Measurements from ENCODE around the gene ARID1A.

Gene ARID1A

DNA sequence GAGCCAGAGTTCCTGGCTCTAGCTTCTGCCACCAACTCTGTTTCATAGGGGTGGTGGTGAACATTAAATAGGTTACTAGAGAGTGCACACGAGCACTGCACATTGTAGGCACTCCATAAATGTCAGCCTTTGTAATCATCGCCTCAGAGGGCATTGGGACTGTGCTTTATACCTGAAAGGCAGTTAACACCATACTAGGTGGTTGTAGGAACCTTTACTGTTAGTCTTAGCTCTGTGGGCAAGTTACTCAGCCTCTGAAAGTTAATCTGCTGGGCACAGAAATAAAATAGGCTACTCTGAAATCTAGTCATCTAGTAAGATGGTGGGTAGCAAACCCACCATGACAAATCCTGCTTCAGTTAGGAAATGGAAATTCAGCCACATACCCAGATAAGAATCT is 37.6 kb downstream of the ARID1A start:
- Mint-ChIP-seq H3K36me3 (peaks cover 26% of the 10 kb centered on the region), H3K4me3 (peak overlapping the region; percentile 36), H3K4me1 (peaks cover 70% of the 10 kb centered on the region), H3K27me3 (no peaks in the 10 kb centered on the region), H3K27ac (peak overlapping the region; percentile 81), H3K9me3 (no peaks in the 10 kb centered on the region)

DNA sequence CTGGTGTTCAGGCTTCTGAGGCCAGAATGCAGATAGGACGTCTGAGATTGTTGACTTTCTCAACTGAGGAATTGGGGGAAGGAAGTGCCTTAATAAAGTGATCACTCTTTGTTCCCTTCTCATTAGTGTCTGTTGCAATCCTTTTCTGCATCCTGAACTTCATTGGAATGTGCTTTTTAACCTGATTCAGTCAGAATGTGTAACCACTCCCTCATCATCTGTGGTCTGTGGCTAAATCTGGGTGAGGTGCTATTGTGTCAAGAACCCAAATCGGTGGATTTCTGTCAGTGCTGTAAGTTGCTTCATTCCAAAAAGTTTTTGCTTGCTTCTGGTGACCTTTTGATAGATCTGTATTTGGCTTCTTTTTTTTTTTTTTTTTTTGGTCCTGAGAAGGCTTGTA is 38.2 kb downstream of the ARID1A start:
- H3K9me3 Mint-ChIP-seq, result no peaks in the 10 kb centered on the region
- H3K27me3 Mint-ChIP-seq, result no peaks in the 10 kb centered on the region
- peak overlapping the region; percentile 23 for H3K4me3 Mint-ChIP-seq
- H3K4me1 Mint-ChIP-seq, result peaks cover 66% of the 10 kb centered on the region
- peak overlapping the region; percentile 81 for H3K27ac Mint-ChIP-seq
- H3K36me3 Mint-ChIP-seq, result peaks cover 26% of the 10 kb centered on the region

DNA sequence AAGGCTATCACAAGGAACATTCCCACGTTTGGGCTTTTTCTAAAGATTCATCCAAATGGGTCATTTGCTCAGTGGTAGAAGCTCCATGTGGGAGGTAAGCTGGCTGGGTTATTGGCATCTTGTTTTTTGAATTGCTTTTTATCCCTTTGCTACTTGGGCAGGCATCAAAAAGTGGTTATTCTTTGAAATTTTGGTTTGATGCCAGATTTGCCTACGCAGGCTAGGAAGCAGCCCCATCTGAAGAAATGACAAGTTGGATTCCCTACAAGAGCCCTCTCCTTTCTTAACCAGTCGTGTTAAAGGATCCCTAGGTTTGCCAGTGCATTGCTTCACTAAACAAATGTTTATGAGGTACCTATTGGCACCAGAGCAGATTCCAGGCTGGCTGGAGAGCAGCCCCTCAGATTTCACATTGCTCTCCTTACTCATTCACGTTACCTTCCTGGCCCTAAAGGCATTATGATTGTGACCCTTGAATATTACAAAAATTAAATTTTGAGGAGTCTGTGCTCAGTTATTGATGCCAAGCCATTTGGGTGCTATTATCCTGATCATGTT is 38.8 kb downstream of the ARID1A start:
- no peaks in the 10 kb centered on the region for H3K27me3 Mint-ChIP-seq
- no peaks in the 10 kb centered on the region for H3K9me3 Mint-ChIP-seq
- H3K36me3 Mint-ChIP-seq, result peaks cover 26% of the 10 kb centered on the region
- H3K4me3 Mint-ChIP-seq, result no peak overlapping the region
- H3K4me1 Mint-ChIP-seq, result peaks cover 66% of the 10 kb centered on the region
- peak overlapping the region; percentile 76 for H3K27ac Mint-ChIP-seq

DNA sequence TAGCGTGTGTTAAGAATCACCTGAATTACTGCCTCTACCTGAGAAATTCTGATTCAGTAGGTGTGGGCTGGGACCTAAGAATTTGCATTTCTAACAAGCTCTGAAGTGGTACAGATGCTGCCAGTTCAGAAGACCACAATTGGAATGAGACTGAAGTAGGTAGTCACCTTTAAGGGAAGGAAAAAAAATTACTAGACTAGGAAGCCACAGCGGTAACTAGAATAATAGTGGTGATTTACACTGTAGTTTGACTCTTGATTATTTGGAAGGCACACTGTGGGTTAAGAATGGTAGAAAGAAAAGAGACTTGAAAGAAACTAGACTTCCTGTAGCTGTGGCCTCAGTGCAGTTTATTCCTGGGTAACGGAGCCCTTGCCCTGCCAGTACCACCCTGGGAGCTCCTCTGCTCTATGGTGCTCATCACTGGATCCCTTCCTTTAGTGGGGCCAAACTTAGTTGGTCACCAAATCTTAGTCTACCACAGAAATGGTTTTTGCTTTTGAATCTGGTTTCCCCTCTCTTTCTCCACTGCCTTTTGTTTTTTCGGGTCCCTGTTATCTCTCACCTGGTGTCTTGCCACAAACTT is 43.6 kb downstream of the ARID1A start:
- Mint-ChIP-seq H3K9me3 (no peaks in the 10 kb centered on the region), H3K36me3 (peaks cover 23% of the 10 kb centered on the region), H3K4me3 (peak overlapping the region; percentile 12), H3K4me1 (peaks cover 64% of the 10 kb centered on the region), H3K27me3 (no peaks in the 10 kb centered on the region), H3K27ac (peak overlapping the region; percentile 39)

DNA sequence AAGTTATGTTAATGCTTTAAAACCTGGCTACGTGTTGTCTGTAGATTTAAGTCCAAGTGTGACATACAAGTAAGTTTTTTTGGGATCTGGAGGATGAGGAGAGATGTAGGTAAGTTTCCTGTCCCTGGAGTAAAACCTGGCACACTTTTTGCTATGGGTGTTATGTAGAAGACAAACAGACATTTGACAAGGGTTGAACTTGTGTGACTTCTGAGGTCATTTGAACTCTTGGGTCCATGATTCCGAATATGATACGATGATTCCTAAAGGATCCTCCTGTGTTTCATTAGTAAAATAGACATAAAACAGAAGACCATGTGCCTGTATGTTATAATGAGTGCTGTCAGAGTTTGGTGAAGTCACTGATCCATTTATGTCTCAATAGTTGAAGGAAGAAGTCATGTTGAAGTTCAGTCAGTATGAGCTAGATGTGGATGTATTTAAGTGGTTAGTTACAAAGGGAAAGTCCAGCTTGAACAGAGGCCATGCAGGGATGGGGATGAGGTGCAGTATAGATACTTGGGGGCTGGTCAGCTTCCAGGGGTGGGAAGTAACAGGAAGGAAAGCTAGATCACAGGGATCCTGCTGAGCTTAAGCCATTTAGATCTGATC is 44.3 kb downstream of the ARID1A start:
- Mint-ChIP-seq H3K27me3 (no peaks in the 10 kb centered on the region), H3K4me3 (peak overlapping the region; percentile 12), H3K9me3 (no peaks in the 10 kb centered on the region), H3K36me3 (peaks cover 23% of the 10 kb centered on the region), H3K27ac (peak overlapping the region; percentile 39), H3K4me1 (peaks cover 66% of the 10 kb centered on the region)

DNA sequence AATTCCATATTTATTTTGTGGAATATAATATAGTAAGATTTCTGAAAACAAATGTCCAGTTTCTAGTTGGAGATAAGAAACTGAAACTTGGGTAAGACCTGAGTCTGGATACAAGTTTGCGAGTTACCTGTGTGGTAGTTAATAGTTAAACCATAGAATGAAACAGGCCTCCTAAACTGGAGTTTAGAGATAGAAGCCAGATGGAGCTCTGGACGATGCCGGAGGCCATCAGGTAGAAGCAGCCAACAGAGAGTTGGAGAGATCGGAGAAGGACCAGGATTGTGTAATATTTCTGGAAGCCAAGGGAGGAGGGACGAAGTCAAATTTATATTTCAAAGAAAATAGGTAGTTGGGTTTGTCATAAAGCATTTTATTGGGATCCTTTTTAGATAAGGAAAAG is 45.1 kb downstream of the ARID1A start:
- Mint-ChIP-seq H3K27me3 (no peaks in the 10 kb centered on the region), H3K36me3 (peaks cover 24% of the 10 kb centered on the region), H3K4me1 (peaks cover 68% of the 10 kb centered on the region), H3K9me3 (no peaks in the 10 kb centered on the region), H3K27ac (peak overlapping the region; percentile 93), H3K4me3 (peak overlapping the region; percentile 56)

DNA sequence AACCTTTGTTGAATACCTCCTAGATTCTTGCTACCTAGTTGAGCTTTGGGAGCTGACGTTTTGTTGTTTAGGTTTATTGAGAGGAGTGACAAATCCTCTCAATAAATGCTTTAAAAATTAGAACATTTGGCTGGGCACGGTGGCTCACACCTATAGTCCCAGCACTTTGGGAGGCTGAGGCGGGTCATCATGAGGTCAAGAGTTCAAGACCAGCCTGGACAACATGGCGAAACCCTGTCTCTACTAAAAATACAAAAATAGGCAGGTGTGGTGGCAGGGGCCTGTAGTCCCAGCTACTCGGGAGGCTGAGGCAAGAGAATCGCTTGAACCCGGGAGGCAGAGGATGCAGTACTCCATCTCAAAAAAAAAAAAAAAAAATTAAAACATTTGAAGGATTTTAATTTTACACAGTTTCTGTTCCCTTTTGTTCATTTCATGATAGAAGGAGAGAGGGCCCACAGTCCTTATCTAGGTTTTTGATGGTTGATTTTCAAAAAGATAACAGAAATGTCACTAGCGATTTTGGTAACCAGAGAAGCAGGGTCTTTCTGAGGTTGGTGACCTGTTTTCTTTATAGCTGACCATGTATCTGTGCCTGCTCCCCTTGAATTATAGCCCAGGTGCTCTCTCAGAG is 47.7 kb downstream of the ARID1A start:
- Mint-ChIP-seq H3K4me1 (peaks cover 90% of the 10 kb centered on the region), H3K27me3 (no peaks in the 10 kb centered on the region), H3K36me3 (peaks cover 27% of the 10 kb centered on the region), H3K4me3 (peak overlapping the region; percentile 76), H3K27ac (peak overlapping the region; percentile 99), H3K9me3 (no peaks in the 10 kb centered on the region)

DNA sequence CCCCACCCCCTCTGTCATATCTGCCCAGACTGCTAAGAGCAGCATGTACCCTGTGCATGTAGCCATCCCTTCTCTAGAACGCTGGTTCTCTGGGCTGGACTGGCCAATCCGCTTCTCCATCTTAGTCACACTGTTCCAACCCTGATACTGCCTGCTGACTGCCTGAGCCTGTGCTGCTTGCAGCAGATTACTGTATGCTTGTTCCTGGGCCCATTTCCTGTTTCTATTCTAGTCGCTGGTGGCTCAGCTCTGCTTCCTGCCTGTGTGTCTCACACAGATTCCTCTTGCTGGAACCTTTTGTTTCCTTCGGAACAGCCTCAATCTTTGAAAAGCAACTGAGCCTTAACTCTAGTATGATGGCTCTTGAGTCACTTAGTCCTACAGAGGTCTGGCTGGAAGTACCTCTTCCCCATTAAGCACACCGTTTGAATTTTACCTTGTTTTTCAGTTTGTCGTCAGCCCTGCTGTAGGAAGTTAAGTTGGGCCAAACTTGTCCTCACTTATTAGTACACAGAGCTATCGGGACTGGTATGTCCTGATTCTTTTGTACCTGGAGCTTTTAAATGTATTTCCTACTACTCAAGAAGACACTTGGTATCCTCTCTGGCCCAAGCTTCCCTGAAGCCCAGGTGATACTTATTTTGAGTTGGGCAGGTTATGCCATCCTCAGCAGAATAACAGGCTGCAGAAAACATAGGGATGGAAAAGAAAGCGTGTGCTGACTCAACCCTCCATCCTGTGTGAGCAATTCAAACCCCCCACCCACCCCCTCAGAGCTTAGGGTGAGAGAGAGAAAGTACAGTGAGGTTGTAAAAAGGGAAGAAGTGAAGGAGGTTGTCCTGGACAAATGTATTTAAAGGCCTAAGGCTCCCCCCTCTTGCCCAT is 48.5 kb downstream of the ARID1A start:
- Mint-ChIP-seq H3K9me3 (no peaks in the 10 kb centered on the region), H3K4me1 (peaks cover 88% of the 10 kb centered on the region), H3K27ac (peak overlapping the region; percentile 86), H3K27me3 (no peaks in the 10 kb centered on the region), H3K4me3 (peak overlapping the region; percentile 76), H3K36me3 (peaks cover 29% of the 10 kb centered on the region)

DNA sequence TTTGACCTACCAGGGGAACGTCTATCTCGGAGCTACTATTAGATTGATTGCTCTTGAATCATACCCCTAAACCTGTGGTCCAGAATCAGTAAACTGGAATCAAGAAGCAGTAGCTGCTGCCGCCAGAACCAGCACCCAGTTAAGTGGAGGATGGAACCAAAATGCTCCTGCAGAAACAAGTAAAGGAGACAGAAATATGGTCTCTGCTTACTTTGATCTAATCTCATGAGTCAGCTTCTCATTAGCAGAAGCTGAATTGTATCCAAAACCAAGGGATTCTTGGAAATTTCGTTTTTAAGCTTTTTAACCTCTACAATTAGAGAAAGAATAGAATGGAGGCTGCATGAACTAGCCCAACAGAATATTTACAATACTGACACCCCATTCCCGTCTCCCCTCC is 49.4 kb downstream of the ARID1A start:
- Mint-ChIP-seq H3K4me1 (peaks cover 88% of the 10 kb centered on the region), H3K27ac (peak overlapping the region; percentile 86), H3K27me3 (no peaks in the 10 kb centered on the region), H3K4me3 (peak overlapping the region; percentile 76), H3K9me3 (no peaks in the 10 kb centered on the region), H3K36me3 (peaks cover 31% of the 10 kb centered on the region)

DNA sequence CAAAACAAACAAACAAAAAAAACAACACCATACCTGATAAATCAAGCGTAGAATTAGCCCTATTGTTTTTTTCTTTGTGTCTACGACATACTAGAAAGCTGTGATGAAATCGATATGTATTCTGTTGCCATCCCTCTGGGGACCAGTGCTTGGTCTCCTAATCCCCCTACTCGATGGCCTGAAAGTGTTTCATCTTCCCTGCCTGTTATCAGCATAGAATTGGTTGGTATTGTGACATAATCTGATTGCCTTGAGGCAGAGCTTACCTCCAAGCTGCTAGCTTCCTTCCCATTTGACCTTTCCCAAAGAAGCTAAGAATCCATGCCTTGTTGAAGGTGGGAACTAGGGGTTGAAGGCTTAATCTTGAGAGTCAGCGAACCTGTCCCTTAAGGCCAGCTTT is 51.2 kb downstream of the ARID1A start:
- Mint-ChIP-seq H3K27ac (peak overlapping the region; percentile 0), H3K27me3 (no peaks in the 10 kb centered on the region), H3K36me3 (peaks cover 27% of the 10 kb centered on the region), H3K4me1 (peaks cover 88% of the 10 kb centered on the region), H3K9me3 (no peaks in the 10 kb centered on the region), H3K4me3 (no peak overlapping the region)

DNA sequence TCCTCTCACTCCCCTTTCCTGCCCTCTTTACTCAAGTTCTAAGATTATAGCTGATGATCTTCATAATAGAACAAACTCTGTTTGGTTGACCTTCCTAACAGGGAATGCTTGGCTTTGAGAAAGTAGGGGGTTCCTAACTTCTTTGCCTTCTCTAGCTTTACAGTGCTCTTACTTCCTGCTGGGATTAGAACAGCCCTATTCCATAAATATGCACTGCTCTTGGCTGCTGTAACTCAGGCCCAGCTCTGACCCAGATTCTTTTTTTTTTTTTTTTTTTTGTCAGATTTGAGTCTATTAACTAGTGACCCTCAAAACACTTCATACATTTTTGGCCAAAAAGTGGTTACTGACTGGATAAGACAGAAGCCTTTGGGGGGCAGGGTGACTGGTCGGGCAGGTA is 52.5 kb downstream of the ARID1A start:
- peak overlapping the region; percentile 76 for H3K27ac Mint-ChIP-seq
- peaks cover 90% of the 10 kb centered on the region for H3K4me1 Mint-ChIP-seq
- H3K9me3 Mint-ChIP-seq, result no peaks in the 10 kb centered on the region
- no peaks in the 10 kb centered on the region for H3K27me3 Mint-ChIP-seq
- peak overlapping the region; percentile 58 for H3K4me3 Mint-ChIP-seq
- peaks cover 23% of the 10 kb centered on the region for H3K36me3 Mint-ChIP-seq

DNA sequence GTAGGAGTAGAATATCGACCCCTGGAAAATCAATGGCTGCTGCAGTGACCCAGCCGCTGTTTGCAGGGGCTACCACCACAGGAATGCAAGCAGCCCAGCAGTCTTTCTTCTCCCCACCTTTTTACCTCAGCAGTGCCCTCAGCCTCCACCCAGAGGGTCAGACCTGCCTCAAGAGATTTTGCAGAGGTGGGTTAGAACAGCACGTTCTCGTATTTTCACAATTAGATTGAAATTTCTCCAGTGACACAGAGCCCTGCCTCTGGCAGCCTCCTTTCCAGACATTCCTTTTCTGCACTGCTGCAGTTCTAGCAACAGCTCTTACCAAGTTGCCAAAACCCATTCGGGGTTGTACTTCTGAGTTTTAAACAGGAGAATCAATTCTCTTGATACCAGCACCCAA is 53.6 kb downstream of the ARID1A start:
- Mint-ChIP-seq H3K27me3 (no peaks in the 10 kb centered on the region), H3K9me3 (no peaks in the 10 kb centered on the region), H3K4me1 (peaks cover 87% of the 10 kb centered on the region), H3K27ac (peak overlapping the region; percentile 59), H3K36me3 (peaks cover 22% of the 10 kb centered on the region), H3K4me3 (no peak overlapping the region)

DNA sequence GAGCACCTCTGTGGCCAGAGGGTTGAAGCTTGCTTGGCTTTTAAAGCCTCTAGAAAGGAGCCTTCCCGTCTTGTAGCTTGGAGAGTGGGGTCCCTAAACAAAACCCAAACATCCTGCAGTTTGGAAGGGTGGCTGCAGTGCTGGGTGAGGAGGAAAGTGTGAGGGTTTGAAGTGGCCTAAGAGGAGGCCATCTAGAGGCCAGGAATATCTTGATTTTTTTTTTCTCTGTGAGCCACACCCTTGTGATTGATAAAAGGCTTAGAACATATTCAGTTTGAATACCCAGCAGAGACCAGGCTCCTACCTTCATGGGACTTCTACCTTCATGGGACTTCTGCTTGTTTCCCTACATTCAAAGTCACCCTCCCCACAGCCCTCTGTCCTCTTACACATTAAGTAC is 54.6 kb downstream of the ARID1A start:
- H3K27ac Mint-ChIP-seq, result peak overlapping the region; percentile 79
- H3K4me3 Mint-ChIP-seq, result no peak overlapping the region
- H3K27me3 Mint-ChIP-seq, result no peaks in the 10 kb centered on the region
- H3K9me3 Mint-ChIP-seq, result no peaks in the 10 kb centered on the region
- peaks cover 20% of the 10 kb centered on the region for H3K36me3 Mint-ChIP-seq
- H3K4me1 Mint-ChIP-seq, result peaks cover 81% of the 10 kb centered on the region

DNA sequence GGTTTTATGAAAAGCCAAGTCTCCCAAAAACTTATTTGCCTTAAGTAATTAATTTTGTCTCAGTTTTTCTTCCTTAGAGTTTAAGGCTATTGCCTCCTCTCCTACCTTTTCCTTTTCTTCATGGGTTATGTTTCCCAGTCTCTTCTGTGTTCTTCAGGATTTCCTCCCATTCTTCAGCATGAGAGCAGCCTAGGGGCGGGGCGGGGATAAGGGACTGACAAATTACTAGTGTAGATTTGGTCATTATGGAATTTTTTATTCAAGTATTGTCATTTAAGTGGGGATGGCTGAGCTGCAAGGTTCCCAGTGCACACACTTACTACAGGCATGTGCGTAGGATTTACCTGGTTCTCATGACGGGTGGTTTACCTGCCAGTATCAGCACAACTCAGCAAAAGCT is 56.7 kb downstream of the ARID1A start:
- H3K9me3 Mint-ChIP-seq, result no peaks in the 10 kb centered on the region
- peak overlapping the region; percentile 91 for H3K27ac Mint-ChIP-seq
- H3K4me3 Mint-ChIP-seq, result no peak overlapping the region
- H3K4me1 Mint-ChIP-seq, result peaks cover 64% of the 10 kb centered on the region
- H3K36me3 Mint-ChIP-seq, result peaks cover 19% of the 10 kb centered on the region
- no peaks in the 10 kb centered on the region for H3K27me3 Mint-ChIP-seq

DNA sequence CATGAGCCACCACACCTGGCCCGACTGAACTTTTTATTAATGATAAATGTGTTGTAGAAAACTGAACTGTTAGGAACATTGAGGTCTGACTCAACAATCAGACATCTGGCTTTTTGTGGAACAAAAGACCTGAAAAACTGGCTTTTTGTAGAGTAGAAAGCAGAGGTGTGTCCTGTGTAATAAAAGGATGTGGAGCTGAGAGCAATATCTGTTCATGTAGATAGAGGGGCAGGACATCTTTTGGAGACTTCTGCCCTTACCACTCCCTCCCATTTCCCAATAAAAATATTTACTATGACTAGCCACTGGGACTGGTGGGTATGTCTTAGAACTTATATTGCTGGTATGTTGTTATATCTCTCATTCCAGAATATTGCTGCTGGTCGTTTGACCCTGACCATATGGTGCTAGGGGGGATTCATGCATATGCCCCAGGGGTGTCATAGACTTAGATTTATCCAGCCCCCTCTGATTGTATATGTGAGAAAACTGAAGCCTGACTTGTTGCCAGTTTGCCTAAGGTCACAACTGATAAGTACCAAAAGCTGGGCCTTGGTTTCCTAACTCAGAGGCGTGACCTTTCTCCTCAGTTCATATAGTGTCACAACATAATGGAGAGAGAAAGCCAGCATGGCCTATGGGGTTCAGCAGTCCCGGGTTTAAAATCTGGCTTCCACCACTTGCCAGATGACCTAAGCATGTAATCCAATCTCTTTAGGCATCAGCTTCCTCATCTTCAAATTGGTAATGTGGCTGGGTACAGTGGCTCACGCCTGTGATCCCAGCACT is 58.5 kb downstream of the ARID1A start:
- Mint-ChIP-seq H3K27me3 (no peaks in the 10 kb centered on the region), H3K4me3 (no peak overlapping the region), H3K27ac (peak overlapping the region; percentile 62), H3K4me1 (peaks cover 57% of the 10 kb centered on the region), H3K36me3 (peaks cover 18% of the 10 kb centered on the region), H3K9me3 (no peaks in the 10 kb centered on the region)
